Measurements from ENCODE around the gene CRIM1. TPM values are rescaled to one million over a fixed set of nuclear protein-coding genes. Genes with fewer than 3 reads are reported as not detected.
A peak's percentile ranks its signal among the peaks of the same experiment; 100 is the strongest.

The CRIM1 gene
- total RNA-seq, 4 donors from 2014 or later = 93.2 to 194 (median 119) TPM

- Histone ChIP-seq H3K27ac (peak overlapping the region in 3 of 4 donors; percentile 31 to 57 (median 56)), H3K4me1 (peaks cover 12 to 18% of the 10 kb centered on the region in 2 donors), H3K4me3 (no peak overlapping the region), H3K9me3 (no peaks in the 10 kb centered on the region), H3K36me3 (peaks cover 0 to 74% of the 10 kb centered on the region in 2 donors), H3K27me3 (no peaks in the 10 kb centered on the region)
- intact Hi-C loops (cut with DNase I; ENCODE audit: low total_unique reads) (no loop called here), in situ Hi-C loops (cut with MboI; ENCODE audit: low sequenced_read_pairs in 4 of 4) (no loop called here)
- ATAC-seq = no peak
- no peak for DNase-seq
- no peak for TF ChIP-seq CTCF (IDR thresholded peaks at IDR 0.05 in 4 of 5, conservative IDR thresholded peaks at IDR 0.05 in 1 of 5)
- TF ChIP-seq POLR2A (IDR thresholded peaks at IDR 0.05) = no peak
Measured at GRCh38 chr2:36477746-36478145, 122.2 kb downstream of the CRIM1 start.

GRCh38 chr2:36478332-36478738, 122.8 kb downstream of the CRIM1 start:
- in situ Hi-C loops (cut with MboI; ENCODE audit: low sequenced_read_pairs in 4 of 4) (no loop called here), intact Hi-C loops (cut with DNase I; ENCODE audit: low total_unique reads) (no loop called here)
- peak overlapping the region; percentile 17 to 57 (median 44) for H3K27ac ChIP-seq
- ATAC-seq = peak in 1 of 2 donors; percentile 58
- no peaks in the 10 kb centered on the region for H3K9me3 ChIP-seq
- H3K4me1 ChIP-seq = peaks cover 15 to 18% of the 10 kb centered on the region in 2 donors
- peaks cover 0 to 74% of the 10 kb centered on the region in 2 donors for H3K36me3 ChIP-seq
- DNase-seq = no peak
- TF ChIP-seq CTCF (IDR thresholded peaks at IDR 0.05 in 4 of 5, conservative IDR thresholded peaks at IDR 0.05 in 1 of 5) (no peak), POLR2A (IDR thresholded peaks at IDR 0.05) (no peak)
- no peaks in the 10 kb centered on the region for H3K27me3 ChIP-seq
- no peak overlapping the region for H3K4me3 ChIP-seq

- intact Hi-C loops (cut with DNase I; ENCODE audit: low total_unique reads) (no loop called here), in situ Hi-C loops (cut with MboI; ENCODE audit: low sequenced_read_pairs in 4 of 4) (no loop called here)
- TF ChIP-seq POLR2A (IDR thresholded peaks at IDR 0.05) (no peak), CTCF (IDR thresholded peaks at IDR 0.05 in 4 of 5, conservative IDR thresholded peaks at IDR 0.05 in 1 of 5) (no peak)
- no peak overlapping the region for H3K4me3 ChIP-seq
- H3K27me3 ChIP-seq = no peaks in the 10 kb centered on the region
- no peaks in the 10 kb centered on the region for H3K9me3 ChIP-seq
- no peak for ATAC-seq
- H3K36me3 ChIP-seq = peaks cover 0 to 75% of the 10 kb centered on the region in 2 donors
- peaks cover 17 to 18% of the 10 kb centered on the region in 2 donors for H3K4me1 ChIP-seq
- DNase-seq = no peak
- H3K27ac ChIP-seq = peak overlapping the region; percentile 17 to 57 (median 44)
Measured at GRCh38 chr2:36478999-36479398, 123.4 kb downstream of the CRIM1 start.

GRCh38 chr2:36479406-36479805, 123.8 kb downstream of the CRIM1 start:
- in situ Hi-C loops (cut with MboI; ENCODE audit: low sequenced_read_pairs in 4 of 4) = no loop called here
- Histone ChIP-seq H3K4me1 (peaks cover 21% of the 10 kb centered on the region in 2 donors), H3K9me3 (no peaks in the 10 kb centered on the region), H3K27me3 (no peaks in the 10 kb centered on the region), H3K27ac (peak overlapping the region in 1 of 4 donors; percentile 56), H3K4me3 (no peak overlapping the region), H3K36me3 (peaks cover 0 to 71% of the 10 kb centered on the region in 2 donors)
- TF ChIP-seq CTCF (IDR thresholded peaks at IDR 0.05 in 4 of 5, conservative IDR thresholded peaks at IDR 0.05 in 1 of 5) (no peak), POLR2A (IDR thresholded peaks at IDR 0.05) (no peak)
- intact Hi-C loops (cut with DNase I; ENCODE audit: low total_unique reads) = no loop called here
- DNase-seq (no peak), ATAC-seq (no peak)

GRCh38 chr2:36480028-36480427, 124.5 kb downstream of the CRIM1 start:
- intact Hi-C loops (cut with DNase I; ENCODE audit: low total_unique reads) (no loop called here), in situ Hi-C loops (cut with MboI; ENCODE audit: low sequenced_read_pairs in 4 of 4) (no loop called here)
- Histone ChIP-seq H3K27ac (peak overlapping the region in 1 of 4 donors; percentile 9), H3K4me3 (no peak overlapping the region), H3K27me3 (no peaks in the 10 kb centered on the region), H3K36me3 (peaks cover 0 to 67% of the 10 kb centered on the region in 2 donors), H3K9me3 (no peaks in the 10 kb centered on the region), H3K4me1 (peaks cover 27 to 28% of the 10 kb centered on the region in 2 donors)
- no peak for ATAC-seq
- DNase-seq = no peak
- TF ChIP-seq POLR2A (IDR thresholded peaks at IDR 0.05) (no peak), CTCF (IDR thresholded peaks at IDR 0.05 in 4 of 5, conservative IDR thresholded peaks at IDR 0.05 in 1 of 5) (no peak)
